Fibroblast of lung (primary cell): ENCODE measurements around the gene KLHDC4. TPM values are rescaled to one million over a fixed set of nuclear protein-coding genes. Genes with fewer than 3 reads are reported as not detected.
"Not testable (repeated sequence)": the region's sequence is repeated elsewhere in the genome, so short reads cannot be mapped to it uniquely, and the experiment has no call there.

Experiments
- DNase-seq, 2 donors: peaks; one replicate each; pipeline versions ENCODE4 v3.0.0 to v3.0.0-alpha.2; 2010; ENCODE audit warnings: low read depth in 2 of 2
- H2AFZ ChIP-seq: 2 replicates; pipeline ENCODE4 v1.5.1; 2012; ENCODE audit warnings: low read length, control low read depth, inconsistent platforms
- H3K27ac ChIP-seq: 2 replicates; pipeline ENCODE4 v1.5.1; 2011; ENCODE audit warnings: low read length, control low read depth; ENCODE audit not compliant: insufficient read depth
- H3K27me3 ChIP-seq: 2 replicates; pipeline ENCODE4 v1.5.1; 2011; ENCODE audit warnings: mild to moderate bottlenecking, low read length; ENCODE audit not compliant: control insufficient read depth, insufficient read depth
- H3K36me3 ChIP-seq: 2 replicates; pipeline ENCODE4 v1.5.1; 2011; ENCODE audit warnings: low read length; ENCODE audit not compliant: control insufficient read depth, insufficient read depth
- H3K4me1 ChIP-seq: 2 replicates; pipeline ENCODE4 v1.5.1; 2011; ENCODE audit warnings: low read length; ENCODE audit not compliant: control insufficient read depth, insufficient read depth; ENCODE audit errors: extremely low read depth
- H3K4me2 ChIP-seq: 2 replicates; pipeline ENCODE4 v1.5.1; 2011; ENCODE audit warnings: low read length, control low read depth; ENCODE audit not compliant: insufficient read depth; ENCODE audit errors: extremely low read depth
- H3K4me3 ChIP-seq, 4 experiments: fragments of 200-600 bp in 1 of 4; sonication (generic) in 1 of 4; replicated peaks in 1 of 4; 2 replicates each; pipeline ENCODE4 v1.5.1; 2011 to 2016; ENCODE audit warnings: low read length in 4 of 4, low read depth in 3 of 4, mild to moderate bottlenecking in 3 of 4, control low read depth in 2 of 4, inconsistent platforms in 1 of 4, mixed read lengths in 1 of 4; ENCODE audit not compliant: insufficient read depth in 1 of 4; ENCODE audit errors: control extremely low read depth in 1 of 4
- H3K79me2 ChIP-seq: 2 replicates; pipeline ENCODE4 v1.5.1; 2012; ENCODE audit warnings: mild to moderate bottlenecking, low read length, inconsistent platforms; ENCODE audit not compliant: control insufficient read depth, insufficient read depth
- H3K9ac ChIP-seq: 2 replicates; pipeline ENCODE4 v1.5.1; 2011; ENCODE audit warnings: mild to moderate bottlenecking, low read length, control low read depth; ENCODE audit not compliant: insufficient read depth
- H3K9me3 ChIP-seq: 2 replicates; pipeline ENCODE4 v1.5.1; 2012; ENCODE audit warnings: low read depth, low read length; ENCODE audit not compliant: control insufficient read depth, insufficient read depth
- H4K20me1 ChIP-seq: 2 replicates; pipeline ENCODE4 v1.5.1; 2011; ENCODE audit warnings: low read length; ENCODE audit not compliant: control insufficient read depth, insufficient read depth; ENCODE audit errors: extremely low read depth
- EZH2 ChIP-seq: IDR thresholded peaks from 2 replicates; pipeline ENCODE4 v1.5.1; 2012; ENCODE audit warnings: low read length, control low read depth, mild to moderate bottlenecking; ENCODE audit errors: missing control alignments
- polyA plus RNA-seq, 2 donors: library from polyadenylated mRNA; depleted of rRNA in 1 of 2; stranded (reverse) in 1 of 2; unstranded in 1 of 2; fragments of >200 nt; gene quantifications; 2 replicates each; pipeline ENCODE4 v1.2.1, GENCODE V29; 2011 to 2012; ENCODE audit warnings: missing spikeins in 1 of 2
- total RNA-seq: library from RNA; depleted of rRNA; stranded (reverse); fragments of >200 nt; gene quantifications from 2 replicates; pipeline ENCODE4 v1.2.1, GENCODE V29; 2014
- TF ChIP-seq, protein P1 (sequence below), 2 donors: IDR thresholded peaks in 1 of 2; conservative IDR thresholded peaks in 1 of 2; 1 replicate in 1 of 2; 2 replicates in 1 of 2; pipeline ENCODE4 v1.5.1; 2011 to 2012; ENCODE audit warnings: low read length in 2 of 2, control low read depth in 1 of 2, inconsistent platforms in 1 of 2, low read depth in 1 of 2, mild to moderate bottlenecking in 1 of 2

The KLHDC4 gene
- total and polyA plus RNA-seq, 2 donors (not counting 1 experiment from before 2014, with no cell fraction given) = 7.3 to 17.8 TPM

DNA sequence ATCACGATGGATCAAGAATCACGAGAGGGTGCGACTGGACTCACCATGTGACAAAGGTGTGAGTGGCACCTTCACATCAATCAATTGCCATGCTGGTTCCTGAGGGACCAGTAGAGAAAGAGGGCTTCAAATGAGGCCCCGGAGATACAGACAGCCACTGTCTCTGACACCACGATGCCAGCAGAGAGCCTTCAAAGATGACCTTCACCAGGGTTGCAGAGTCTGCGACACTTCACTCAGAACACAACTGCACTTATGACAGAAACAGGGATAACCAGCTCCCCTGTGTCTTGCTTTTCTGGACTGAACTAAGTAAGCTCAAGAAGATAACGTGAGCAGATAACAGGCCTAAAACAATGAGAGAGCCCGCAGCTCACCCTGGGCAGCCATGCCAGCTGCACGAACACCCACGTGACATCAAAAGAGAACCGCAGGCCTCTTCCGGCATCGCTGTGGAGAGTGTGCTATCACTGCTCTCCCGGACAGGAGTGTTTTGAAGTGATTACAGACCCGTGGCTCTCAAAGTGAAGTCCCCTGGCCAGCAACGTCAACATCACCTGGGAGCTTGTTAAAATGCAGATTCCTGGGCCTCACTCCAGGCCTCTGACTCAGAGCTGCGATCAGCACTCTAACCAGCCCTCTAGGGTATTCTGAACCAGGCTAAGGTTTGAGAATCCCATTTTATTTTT lies 36.4 kb downstream of the KLHDC4 start:
- H3K4me2 ChIP-seq = no peak overlapping the region
- no peaks in the 10 kb centered on the region for H4K20me1 ChIP-seq
- no peak overlapping the region for H2AFZ ChIP-seq
- no peak overlapping the region for H3K9ac ChIP-seq
- no peaks in the 10 kb centered on the region for H3K9me3 ChIP-seq
- H3K27ac ChIP-seq = no peak overlapping the region
- H3K4me1 ChIP-seq = no peaks in the 10 kb centered on the region
- no peak for DNase-seq
- peaks cover 4% of the 10 kb centered on the region for H3K36me3 ChIP-seq
- no peaks in the 10 kb centered on the region for H3K79me2 ChIP-seq
- H3K4me3 ChIP-seq = no peak overlapping the region
- TF ChIP-seq, protein P1, sequence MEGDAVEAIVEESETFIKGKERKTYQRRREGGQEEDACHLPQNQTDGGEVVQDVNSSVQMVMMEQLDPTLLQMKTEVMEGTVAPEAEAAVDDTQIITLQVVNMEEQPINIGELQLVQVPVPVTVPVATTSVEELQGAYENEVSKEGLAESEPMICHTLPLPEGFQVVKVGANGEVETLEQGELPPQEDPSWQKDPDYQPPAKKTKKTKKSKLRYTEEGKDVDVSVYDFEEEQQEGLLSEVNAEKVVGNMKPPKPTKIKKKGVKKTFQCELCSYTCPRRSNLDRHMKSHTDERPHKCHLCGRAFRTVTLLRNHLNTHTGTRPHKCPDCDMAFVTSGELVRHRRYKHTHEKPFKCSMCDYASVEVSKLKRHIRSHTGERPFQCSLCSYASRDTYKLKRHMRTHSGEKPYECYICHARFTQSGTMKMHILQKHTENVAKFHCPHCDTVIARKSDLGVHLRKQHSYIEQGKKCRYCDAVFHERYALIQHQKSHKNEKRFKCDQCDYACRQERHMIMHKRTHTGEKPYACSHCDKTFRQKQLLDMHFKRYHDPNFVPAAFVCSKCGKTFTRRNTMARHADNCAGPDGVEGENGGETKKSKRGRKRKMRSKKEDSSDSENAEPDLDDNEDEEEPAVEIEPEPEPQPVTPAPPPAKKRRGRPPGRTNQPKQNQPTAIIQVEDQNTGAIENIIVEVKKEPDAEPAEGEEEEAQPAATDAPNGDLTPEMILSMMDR (conservative IDR thresholded peaks at IDR 0.05 in 1 of 2, IDR thresholded peaks at IDR 0.05 in 1 of 2; ENCODE audit: low read depth in 1 of 2, low read length in 2 of 2) = no peak
- no peak for TF ChIP-seq EZH2
- H3K27me3 ChIP-seq = no peaks in the 10 kb centered on the region

DNA sequence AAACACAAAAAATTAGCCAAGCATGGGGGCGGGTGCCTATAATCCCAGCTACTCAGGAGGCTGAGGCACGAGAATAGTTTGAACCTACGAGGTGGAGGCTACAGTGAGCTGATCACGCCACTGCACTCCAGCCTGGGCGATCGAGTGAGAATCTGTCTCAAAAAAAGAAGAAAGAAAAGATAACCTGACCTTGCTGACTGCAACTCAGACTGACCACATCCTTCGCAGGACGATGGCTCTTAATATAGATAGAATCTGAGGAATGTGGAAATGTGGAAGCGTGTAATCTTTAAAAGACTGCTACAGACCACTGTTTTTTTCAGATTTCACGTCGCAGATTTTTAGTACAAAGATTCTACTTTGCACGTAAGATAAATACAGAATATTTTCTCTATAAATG lies 37.8 kb downstream of the KLHDC4 start:
- Histone ChIP-seq H3K36me3 (peaks cover 4% of the 10 kb centered on the region), H3K27me3 (no peaks in the 10 kb centered on the region), H3K79me2 (no peaks in the 10 kb centered on the region), H3K27ac (no peak overlapping the region), H2AFZ (no peak overlapping the region), H3K9ac (no peak overlapping the region), H4K20me1 (no peaks in the 10 kb centered on the region), H3K4me1 (no peaks in the 10 kb centered on the region), H3K4me2 (no peak overlapping the region), H3K4me3 (no peak overlapping the region), H3K9me3 (no peaks in the 10 kb centered on the region)
- TF ChIP-seq EZH2 = no peak
- TF ChIP-seq, protein P1 (conservative IDR thresholded peaks at IDR 0.05 in 1 of 2, IDR thresholded peaks at IDR 0.05 in 1 of 2; ENCODE audit: low read depth in 1 of 2, low read length in 2 of 2) = no peak
- DNase-seq = peak; percentile 11 to 88

DNA sequence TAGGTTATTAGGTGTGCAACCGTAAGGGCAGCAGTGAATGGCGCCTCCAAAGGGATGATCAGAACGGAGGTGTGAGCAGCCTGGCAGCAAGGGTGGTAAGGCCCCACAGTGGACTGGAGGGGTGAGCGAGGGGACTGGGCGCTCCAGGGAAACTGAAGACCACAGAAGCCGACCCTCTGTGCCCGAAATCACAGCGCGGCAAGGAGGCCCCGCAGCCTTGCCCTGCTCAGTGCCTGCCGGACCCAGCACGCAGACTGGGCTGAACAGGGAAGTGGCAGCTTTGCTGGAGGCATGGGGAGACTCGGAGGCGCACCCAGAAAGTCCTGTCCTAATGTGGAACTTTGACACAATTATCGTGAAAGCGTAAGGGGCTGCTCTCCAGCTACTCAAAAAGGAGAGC lies 38.4 kb downstream of the KLHDC4 start:
- no peak overlapping the region for H2AFZ ChIP-seq
- peaks cover 6% of the 10 kb centered on the region for H3K36me3 ChIP-seq
- no peak for TF ChIP-seq EZH2
- TF ChIP-seq, protein P1 (conservative IDR thresholded peaks at IDR 0.05 in 1 of 2, IDR thresholded peaks at IDR 0.05 in 1 of 2; ENCODE audit: low read depth in 1 of 2, low read length in 2 of 2) = no peak
- H3K9me3 ChIP-seq = no peaks in the 10 kb centered on the region
- no peaks in the 10 kb centered on the region for H3K79me2 ChIP-seq
- no peak overlapping the region for H3K4me2 ChIP-seq
- no peaks in the 10 kb centered on the region for H4K20me1 ChIP-seq
- no peak overlapping the region for H3K4me3 ChIP-seq
- no peaks in the 10 kb centered on the region for H3K4me1 ChIP-seq
- no peak for DNase-seq
- no peak overlapping the region for H3K9ac ChIP-seq
- H3K27me3 ChIP-seq = no peaks in the 10 kb centered on the region
- no peak overlapping the region for H3K27ac ChIP-seq

DNA sequence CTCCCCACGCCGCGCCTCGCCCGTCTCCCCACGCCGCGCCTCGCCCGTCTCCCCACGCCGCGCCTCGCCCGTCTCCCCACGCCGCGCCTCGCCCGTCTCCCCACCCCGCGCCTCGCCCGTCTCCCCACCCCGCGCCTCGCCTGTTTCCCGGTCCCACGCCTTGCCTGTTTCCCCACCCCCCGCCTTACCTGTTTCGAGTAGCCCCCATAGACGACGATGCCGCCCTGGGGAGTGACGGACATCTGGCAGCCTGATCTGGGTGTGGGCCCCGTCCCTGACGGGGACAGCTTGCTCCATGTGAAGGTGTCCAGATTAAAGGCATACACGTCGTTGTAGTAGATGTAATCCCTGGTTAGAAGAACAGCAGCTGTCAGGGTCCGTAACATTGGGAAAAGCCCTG lies 39.2 kb downstream of the KLHDC4 start:
- not testable (repeated sequence) for DNase-seq, H4K20me1 ChIP-seq

More for the DNA sequence above, 39.2 kb downstream of the KLHDC4 start:
- not testable (repeated sequence) for H3K27me3 ChIP-seq, H3K9me3 ChIP-seq, H3K4me3 ChIP-seq, H3K4me2 ChIP-seq, H3K4me1 ChIP-seq, H3K27ac ChIP-seq, H3K36me3 ChIP-seq, H2AFZ ChIP-seq, H3K79me2 ChIP-seq, H3K9ac ChIP-seq
